Activated CD8-positive, alpha-beta T cell treated with anti-CD3 and anti-CD28 coated beads, Interleukin-2, amount 10 ng/mL, durations not matched to agents 7 days and 5 days (primary cell): ENCODE results near the gene REEP3. TPM values are rescaled to one million over a fixed set of nuclear protein-coding genes. Genes with fewer than 3 reads are reported as not detected.
"Not testable (repeated sequence)": the region's sequence is repeated elsewhere in the genome, so short reads cannot be mapped to it uniquely, and the experiment has no call there.

Experiments
- ATAC-seq: fragments of 150-1000 bp; cut with Tn5 transposase; one replicate; pipeline ENCODE4 v1.10.0; 2021; ENCODE audit warnings: moderate library complexity
- CTCF ChIA-PET: fragments of 350-600 bp; sonication (Branson Sonifier 250); formaldehyde crosslinking; loops from one replicate; lab custom pipeline; 2021; ENCODE audit warnings: antibody characterized with exemption; lab: Charles Lee
- POLR2A ChIA-PET: fragments of 350-600 bp; sonication (Branson Sonifier 250); formaldehyde crosslinking; loops from one replicate; lab custom pipeline; 2021; ENCODE audit warnings: antibody characterized with exemption; lab: Charles Lee
- DNase-seq: peaks from one replicate; pipeline ENCODE4 v3.0.0-alpha.2; 2020
- H3K27ac Mint-ChIP-seq: one replicate; pipeline ENCODE4 v1.8.0; 2021; ENCODE audit warnings: mild to moderate bottlenecking, mixed read lengths
- H3K27me3 Mint-ChIP-seq: one replicate; pipeline ENCODE4 v1.8.0; 2021; ENCODE audit warnings: low read depth, mixed read lengths
- H3K36me3 Mint-ChIP-seq: one replicate; pipeline ENCODE4 v1.8.0; 2021; ENCODE audit warnings: low read depth, mixed read lengths
- H3K4me1 Mint-ChIP-seq: one replicate; pipeline ENCODE4 v1.8.0; 2021; ENCODE audit warnings: low read depth, mixed read lengths
- H3K4me3 Mint-ChIP-seq: one replicate; pipeline ENCODE4 v1.8.0; 2021; ENCODE audit warnings: mild to moderate bottlenecking, mixed read lengths
- H3K9me3 Mint-ChIP-seq: one replicate; pipeline ENCODE4 v1.8.0; 2022; ENCODE audit warnings: mixed read lengths; ENCODE audit not compliant: insufficient read depth
- total RNA-seq, 2 experiments: library from RNA; stranded (reverse); gene quantifications; one replicate each; pipeline ENCODE4 v1.2.3, GENCODE V29; 2021

Gene REEP3
- total RNA-seq, 2 experiments from 2014 or later = 17.5 to 17.6 TPM

- ATAC-seq (no peak), DNase-seq (no peak)
- Mint-ChIP-seq H3K4me3 (no peak overlapping the region), H3K4me1 (peaks cover 28% of the 10 kb centered on the region), H3K27ac (no peak overlapping the region), H3K9me3 (no peaks in the 10 kb centered on the region), H3K27me3 (no peaks in the 10 kb centered on the region), H3K36me3 (peaks cover 10% of the 10 kb centered on the region)
- CTCF ChIA-PET = interaction anchor here (1.8 to 1.9 kb wide), 2 partner anchors 76 to 387 kb away, joined by 6 to 7 read pairs; no protein-coding TSS in a partner anchor
- POLR2A ChIA-PET = no interaction called here
These were observed 32.3 kb downstream of the REEP3 start for GRCh38 chr10:63553473-63553872.

DNA sequence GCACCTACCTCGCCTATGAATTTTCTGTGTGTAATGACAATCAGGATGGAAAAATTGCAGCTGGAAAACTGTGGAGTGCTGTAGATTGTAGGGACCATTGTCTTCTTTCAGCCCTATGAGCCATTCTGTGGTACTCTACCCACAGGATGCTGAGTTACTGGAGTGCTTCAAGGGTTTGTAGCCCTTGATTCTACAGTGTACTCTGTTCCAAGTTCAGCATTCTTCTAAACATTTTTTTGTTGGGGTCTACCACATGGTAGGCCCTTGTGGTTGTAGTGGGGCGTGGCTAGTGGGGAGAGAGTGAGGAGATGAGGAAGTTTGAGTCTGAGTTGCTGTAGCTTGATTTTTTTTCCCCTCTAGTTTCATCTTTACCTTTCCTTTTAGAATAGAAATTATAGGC lies 33.5 kb downstream of the REEP3 start:
- peak overlapping the region; percentile 46 for H3K4me3 Mint-ChIP-seq
- DNase-seq = peak; percentile 88
- POLR2A ChIA-PET = no interaction called here
- H3K27ac Mint-ChIP-seq = peak overlapping the region; percentile 76
- H3K36me3 Mint-ChIP-seq = peaks cover 6% of the 10 kb centered on the region
- H3K9me3 Mint-ChIP-seq = no peaks in the 10 kb centered on the region
- H3K27me3 Mint-ChIP-seq = no peaks in the 10 kb centered on the region
- CTCF ChIA-PET = interaction anchor here (1.1 to 1.9 kb wide), 4 partner anchors 15 to 388 kb away, joined by 3 to 7 read pairs (median 6); no protein-coding TSS in a partner anchor
- peaks cover 28% of the 10 kb centered on the region for H3K4me1 Mint-ChIP-seq
- peak; percentile 100 for ATAC-seq

DNA sequence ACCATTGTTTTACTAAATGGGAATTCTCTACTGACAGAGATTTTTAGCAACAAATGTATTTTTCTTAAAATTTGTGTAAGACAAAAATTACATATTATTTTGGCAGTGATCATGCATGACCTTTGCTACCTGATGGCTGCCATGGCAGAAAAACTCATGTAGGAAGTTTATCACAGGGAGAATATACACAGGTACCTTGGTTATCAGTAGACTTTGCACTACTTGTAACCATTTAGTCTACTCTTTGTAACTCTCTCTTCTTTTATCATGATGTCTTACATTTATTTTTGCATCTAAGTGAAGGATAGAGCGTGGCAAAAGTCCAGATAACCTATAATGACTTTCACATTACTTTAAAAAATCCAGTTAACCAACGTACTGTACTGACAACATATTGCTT lies 34.1 kb downstream of the REEP3 start:
- ATAC-seq = no peak
- H3K4me3 Mint-ChIP-seq = peak overlapping the region; percentile 46
- POLR2A ChIA-PET = no interaction called here

GRCh38 chr10:63558132-63558784 lies 37.1 kb downstream of the REEP3 start:
- Mint-ChIP-seq H3K9me3 (no peaks in the 10 kb centered on the region), H3K4me1 (peaks cover 24% of the 10 kb centered on the region), H3K27me3 (no peaks in the 10 kb centered on the region), H3K27ac (no peak overlapping the region), H3K36me3 (peaks cover 6% of the 10 kb centered on the region), H3K4me3 (no peak overlapping the region)
- no peak for DNase-seq
- POLR2A ChIA-PET = no interaction called here
- ATAC-seq = no peak
- CTCF ChIA-PET = interaction anchor here (1.2 to 1.7 kb wide), 3 partner anchors 71 to 400 kb away, joined by 3 to 5 read pairs (median 4); no protein-coding TSS in a partner anchor

More for the DNA sequence above, 34.1 kb downstream of the REEP3 start:
- no peak overlapping the region for H3K27ac Mint-ChIP-seq
- H3K27me3 Mint-ChIP-seq = no peaks in the 10 kb centered on the region
- CTCF ChIA-PET = interaction anchor here (1.3 to 1.9 kb wide), 3 partner anchors 74 to 389 kb away, joined by 3 to 7 read pairs (median 6); no protein-coding TSS in a partner anchor
- H3K9me3 Mint-ChIP-seq = no peaks in the 10 kb centered on the region
- no peak for DNase-seq
- H3K4me1 Mint-ChIP-seq = peaks cover 28% of the 10 kb centered on the region
- peaks cover 6% of the 10 kb centered on the region for H3K36me3 Mint-ChIP-seq

GRCh38 chr10:63561341-63561740 lies 40.1 kb downstream of the REEP3 start:
- Mint-ChIP-seq H3K4me3 (no peak overlapping the region), H3K27me3 (no peaks in the 10 kb centered on the region), H3K27ac (no peak overlapping the region), H3K4me1 (peaks cover 7% of the 10 kb centered on the region), H3K36me3 (peaks cover 4% of the 10 kb centered on the region), H3K9me3 (no peaks in the 10 kb centered on the region)
- POLR2A ChIA-PET = no interaction called here
- CTCF ChIA-PET = no interaction called here
- ATAC-seq = no peak
- DNase-seq = no peak

DNA sequence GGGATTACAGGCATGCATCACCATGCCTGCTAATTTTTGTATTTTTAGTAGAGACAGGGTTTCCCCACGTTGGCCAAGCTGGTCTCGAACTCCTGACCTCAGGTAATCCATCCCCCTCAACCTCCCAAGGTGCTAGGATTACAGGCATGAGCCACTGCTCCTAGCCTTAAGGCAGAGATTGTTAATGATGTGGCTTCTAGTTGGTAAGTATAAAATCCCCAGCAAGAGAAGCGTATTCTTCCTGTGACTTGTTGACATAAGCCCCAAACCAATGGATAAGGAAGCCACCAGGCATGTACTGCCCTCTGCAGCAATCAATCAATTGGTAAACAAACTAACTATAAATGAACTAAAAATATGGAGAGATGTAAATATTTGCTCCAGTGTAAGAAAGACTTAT lies 41.2 kb downstream of the REEP3 start:
- Mint-ChIP-seq H3K4me3 (no peak overlapping the region), H3K27me3 (no peaks in the 10 kb centered on the region), H3K9me3 (no peaks in the 10 kb centered on the region), H3K4me1 (peaks cover 7% of the 10 kb centered on the region), H3K36me3 (no peaks in the 10 kb centered on the region), H3K27ac (no peak overlapping the region)
- CTCF ChIA-PET = no interaction called here
- POLR2A ChIA-PET = no interaction called here
- ATAC-seq = no peak
- no peak for DNase-seq

GRCh38 chr10:63562857-63563256 lies 41.7 kb downstream of the REEP3 start:
- no peak for DNase-seq
- POLR2A ChIA-PET = no interaction called here
- peaks cover 7% of the 10 kb centered on the region for H3K4me1 Mint-ChIP-seq
- no peaks in the 10 kb centered on the region for H3K9me3 Mint-ChIP-seq
- no peak overlapping the region for H3K27ac Mint-ChIP-seq
- no peak for ATAC-seq
- no peaks in the 10 kb centered on the region for H3K27me3 Mint-ChIP-seq
- no peak overlapping the region for H3K4me3 Mint-ChIP-seq
- CTCF ChIA-PET = no interaction called here
- H3K36me3 Mint-ChIP-seq = no peaks in the 10 kb centered on the region

GRCh38 chr10:63563623-63564022 lies 42.4 kb downstream of the REEP3 start:
- Mint-ChIP-seq H3K27me3 (no peaks in the 10 kb centered on the region), H3K27ac (no peak overlapping the region), H3K4me3 (no peak overlapping the region), H3K36me3 (no peaks in the 10 kb centered on the region), H3K4me1 (peaks cover 7% of the 10 kb centered on the region), H3K9me3 (no peaks in the 10 kb centered on the region)
- DNase-seq (no peak), ATAC-seq (no peak)
- ChIA-PET POLR2A (no interaction called here), CTCF (no interaction called here)

DNA sequence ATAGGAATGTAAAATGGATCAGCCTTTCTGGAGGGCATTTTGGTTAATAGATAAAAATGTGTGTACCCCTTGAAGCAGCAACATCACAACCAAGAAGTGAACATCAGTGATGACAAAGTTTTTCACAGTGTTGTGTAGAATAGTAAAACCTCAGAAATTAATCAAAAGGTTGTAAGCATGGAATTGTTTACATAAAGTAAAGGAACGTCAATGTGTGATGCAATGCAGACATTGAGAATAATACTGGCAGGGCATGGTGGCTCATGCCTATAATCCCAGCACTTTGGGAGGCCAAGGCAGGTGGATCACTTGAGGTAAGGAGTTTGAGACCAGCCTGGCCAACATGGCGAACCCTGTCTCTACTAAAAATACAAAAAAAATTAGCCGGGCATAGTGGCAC lies 43.5 kb downstream of the REEP3 start:
- POLR2A ChIA-PET, H3K4me1 Mint-ChIP-seq, H3K27ac Mint-ChIP-seq, H3K36me3 Mint-ChIP-seq, ATAC-seq, CTCF ChIA-PET, H3K4me3 Mint-ChIP-seq, H3K9me3 Mint-ChIP-seq, H3K27me3 Mint-ChIP-seq, DNase-seq: not testable (repeated sequence)

DNA sequence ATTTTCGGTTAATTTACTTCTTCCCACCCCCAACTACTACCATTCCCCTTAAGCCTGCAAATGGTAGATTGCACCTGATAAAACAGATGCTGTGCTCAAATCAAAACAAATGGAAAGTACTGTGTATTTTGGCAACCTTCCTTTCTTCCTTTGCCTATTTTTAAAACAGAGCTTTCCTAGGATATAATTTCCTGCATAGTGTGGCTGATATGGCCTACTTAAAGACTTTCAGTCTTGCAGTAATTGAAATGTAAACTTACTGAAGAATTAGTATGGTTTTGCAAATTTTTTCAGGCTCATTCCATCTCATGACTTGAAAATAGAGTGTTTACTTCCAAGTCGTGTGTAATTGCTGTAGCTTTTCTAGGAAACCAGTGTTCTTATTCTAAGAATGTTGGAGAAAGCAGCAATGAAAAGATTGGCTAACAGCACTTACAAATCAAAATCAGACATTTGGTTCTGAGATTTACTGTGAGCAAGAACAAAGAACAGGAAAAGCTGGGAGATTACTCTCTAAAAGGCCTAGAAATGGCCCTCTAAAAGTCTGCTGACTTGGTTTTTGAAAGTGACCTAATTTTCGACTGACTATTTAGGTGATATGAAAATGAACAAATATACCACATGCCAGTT lies 52.0 kb downstream of the REEP3 start:
- no peak for ATAC-seq

GRCh38 chr10:63574011-63574410 lies 52.8 kb downstream of the REEP3 start:
- POLR2A ChIA-PET = no interaction called here

More for the DNA sequence above, 52.0 kb downstream of the REEP3 start:
- H3K9me3 Mint-ChIP-seq = no peaks in the 10 kb centered on the region
- H3K4me3 Mint-ChIP-seq = no peak overlapping the region
- H3K27ac Mint-ChIP-seq = peak overlapping the region; percentile 27
- ChIA-PET POLR2A (no interaction called here), CTCF (interaction anchor here (0.7 kb wide), 1 partner anchor 129 kb away, joined by 3 read pairs; no protein-coding TSS in a partner anchor)
- H3K27me3 Mint-ChIP-seq = no peaks in the 10 kb centered on the region
- H3K36me3 Mint-ChIP-seq = peaks cover 24% of the 10 kb centered on the region
- H3K4me1 Mint-ChIP-seq = peaks cover 12% of the 10 kb centered on the region
- no peak for DNase-seq

DNA sequence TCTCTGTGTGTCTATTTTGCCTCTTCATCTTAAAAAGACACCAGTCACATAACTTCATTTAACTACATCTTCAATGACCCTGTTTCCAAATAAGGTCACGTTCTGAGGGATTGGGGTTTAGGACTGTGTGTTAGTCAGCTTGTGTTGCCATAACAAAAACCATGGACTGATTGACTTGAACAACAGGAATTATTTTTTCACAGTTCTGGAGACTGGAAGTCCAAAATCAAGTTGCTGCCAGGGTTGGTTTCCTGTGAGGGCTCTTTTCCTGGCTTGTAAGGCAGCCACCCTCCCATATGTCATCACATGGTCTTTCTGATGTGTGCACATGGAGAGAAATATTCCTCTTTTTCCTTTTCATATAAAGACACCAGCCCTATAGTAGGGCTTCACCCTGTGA lies 55.3 kb downstream of the REEP3 start:
- no peaks in the 10 kb centered on the region for H3K27me3 Mint-ChIP-seq
- no peaks in the 10 kb centered on the region for H3K9me3 Mint-ChIP-seq
- DNase-seq (no peak), ATAC-seq (no peak)
- ChIA-PET CTCF (no interaction called here), POLR2A (no interaction called here)
- H3K4me1 Mint-ChIP-seq = peaks cover 12% of the 10 kb centered on the region
- no peak overlapping the region for H3K4me3 Mint-ChIP-seq
- H3K36me3 Mint-ChIP-seq = peaks cover 19% of the 10 kb centered on the region
- no peak overlapping the region for H3K27ac Mint-ChIP-seq

More at GRCh38 chr10:63574011-63574410, 52.8 kb downstream of the REEP3 start:
- no peak for ATAC-seq
- H3K9me3 Mint-ChIP-seq = no peaks in the 10 kb centered on the region
- H3K4me1 Mint-ChIP-seq = peaks cover 12% of the 10 kb centered on the region
- CTCF ChIA-PET = interaction anchor here (0.8 kb wide), 1 partner anchor 55 kb away, joined by 3 read pairs; no protein-coding TSS in a partner anchor
- H3K4me3 Mint-ChIP-seq = no peak overlapping the region
- H3K27ac Mint-ChIP-seq = no peak overlapping the region
- DNase-seq = no peak
- no peaks in the 10 kb centered on the region for H3K27me3 Mint-ChIP-seq
- peaks cover 24% of the 10 kb centered on the region for H3K36me3 Mint-ChIP-seq
